Measurements from ENCODE around the gene FCRL3.

DNA sequence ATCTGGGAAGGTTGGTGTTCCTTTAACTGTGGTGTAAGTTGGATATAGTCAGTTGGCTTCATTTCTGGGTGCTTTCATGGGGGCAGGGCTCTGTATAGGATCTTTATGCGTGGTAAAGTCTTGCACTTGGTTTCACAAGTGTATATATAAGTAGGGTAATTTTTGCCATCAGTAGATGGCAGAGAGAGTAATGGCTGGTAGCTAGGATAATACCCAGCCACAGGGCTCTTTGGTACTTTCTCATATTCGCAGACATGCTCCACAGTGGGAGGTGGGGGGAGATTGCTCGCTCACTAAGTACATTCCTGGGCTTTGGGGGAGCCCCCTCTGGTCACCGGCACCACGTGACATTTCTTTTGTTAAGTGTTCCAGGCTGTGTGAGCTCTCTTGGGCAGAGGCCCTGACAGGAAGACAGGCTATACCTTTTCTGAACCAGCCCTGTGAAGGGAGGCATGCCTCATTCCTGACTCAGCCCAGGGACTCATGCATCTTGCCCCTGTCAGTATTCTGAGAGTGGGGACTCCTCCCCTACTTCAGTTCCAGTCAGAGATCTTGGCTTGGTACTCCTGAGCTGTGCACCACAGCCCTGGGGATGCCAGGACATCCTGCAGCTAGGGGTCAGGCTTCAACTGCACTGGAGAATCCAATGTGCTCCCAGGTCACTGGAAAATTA is 38.8 kb upstream of the FCRL3 start:
- TF ChIP-seq SIN3A (IDR thresholded peaks at IDR 0.05; ENCODE audit: borderline replicate concordance, insufficient read depth, low read length): no peak
- TF ChIP-seq REST (IDR thresholded peaks at IDR 0.05; ENCODE audit: insufficient read depth in 1 of 2, low read depth in 2 of 2, low read length in 2 of 2): no peak
- no peak for TF ChIP-seq POLR2AphosphoS5 (IDR thresholded peaks at IDR 0.05; ENCODE audit: low read depth, low read length)
- no peak for TF ChIP-seq TAF1 (IDR thresholded peaks at IDR 0.05; ENCODE audit: borderline replicate concordance, insufficient read depth, low read length)

Data from PFSK-1 (cell line).